Erythroblast (primary cell): Measurements from ENCODE around the gene S100A5.

Experiments used
- DNase-seq, 2 experiments: peaks; one replicate each; lab custom pipeline; 2025; lab: John Stamatoyannopoulos, UW
- GATA1 ChIP-seq: IDR thresholded peaks from 2 replicates; pipeline ENCODE4 v1.6.1; 2011; ENCODE audit warnings: low read depth, mild to moderate bottlenecking, control low read depth, low read length, moderate library complexity
- POLR2A ChIP-seq: IDR thresholded peaks from 2 replicates; pipeline ENCODE4 v1.6.1; 2011; ENCODE audit warnings: mild to moderate bottlenecking, low read length

The S100A5 gene

GRCh38 chr1:153537376-153537730, 3.4 kb downstream of the S100A5 start:
- TF ChIP-seq GATA1, result no peak
- TF ChIP-seq POLR2A, result no peak
- DNase-seq, result no peak

GRCh38 chr1:153536671-153537375, 3.9 kb downstream of the S100A5 start:
- no peak for TF ChIP-seq POLR2A
- no peak for TF ChIP-seq GATA1

GRCh38 chr1:153536012-153536670, 4.6 kb downstream of the S100A5 start:
- no peak for TF ChIP-seq GATA1
- peak; percentile 4 for TF ChIP-seq POLR2A
- DNase-seq, result peak; percentile 80 to 83

More at GRCh38 chr1:153536671-153537375, 3.9 kb downstream of the S100A5 start:
- peak in 1 of 2 experiments; percentile 35 for DNase-seq

- TF ChIP-seq GATA1 (no peak), POLR2A (peak; percentile 92)
- DNase-seq, result peak; percentile 68 to 72
Measured at GRCh38 chr1:153535242-153536011, 5.3 kb downstream of the S100A5 start, which contains the start of gene S100A6. Gene S100A6, minus strand, starts transcription at chr1:153535991. Its CDS starts 652 bp downstream, at chr1:153535339.

GRCh38 chr1:153534925-153535241, 5.9 kb downstream of the S100A5 start:
- DNase-seq, result no peak
- TF ChIP-seq GATA1 (no peak), POLR2A (no peak)

GRCh38 chr1:153534226-153534924, 6.4 kb downstream of the S100A5 start:
- DNase-seq, result peak; percentile 45 to 57
- no peak for TF ChIP-seq GATA1
- TF ChIP-seq POLR2A, result no peak

- DNase-seq, result peak; percentile 61 to 72
- peak; percentile 66 for TF ChIP-seq POLR2A
- no peak for TF ChIP-seq GATA1
Measured at GRCh38 chr1:153533689-153534201, 7.0 kb downstream of the S100A5 start.

- DNase-seq, result peak; percentile 89 to 92
Measured at GRCh38 chr1:153532769-153533599, 7.8 kb downstream of the S100A5 start.

GRCh38 chr1:153532181-153532580, 8.6 kb downstream of the S100A5 start:
- TF ChIP-seq POLR2A (peak; percentile 65), GATA1 (no peak)
- DNase-seq, result peak; percentile 53 to 77

More at GRCh38 chr1:153532769-153533599, 7.8 kb downstream of the S100A5 start:
- TF ChIP-seq GATA1 (no peak), POLR2A (no peak)

GRCh38 chr1:153531638-153532037, 9.1 kb downstream of the S100A5 start:
- DNase-seq, result no peak
- no peak for TF ChIP-seq POLR2A
- TF ChIP-seq GATA1, result no peak

- no peak for TF ChIP-seq POLR2A
- TF ChIP-seq GATA1, result no peak
- no peak for DNase-seq
Measured at GRCh38 chr1:153527683-153528040, 13.1 kb downstream of the S100A5 start.

GRCh38 chr1:153527023-153527682, 13.6 kb downstream of the S100A5 start:
- no peak for TF ChIP-seq GATA1
- no peak for TF ChIP-seq POLR2A
- DNase-seq, result no peak
